Hematopoietic multipotent progenitor cell (in vitro differentiated cells): ENCODE results near the gene CALML3. TPM values are rescaled to one million over a fixed set of nuclear protein-coding genes. Genes with fewer than 3 reads are reported as not detected.
A peak's percentile ranks its signal among the peaks of the same experiment; 100 is the strongest.

Source experiments
- DNase-seq, 3 donors: peaks; one replicate each; pipeline ENCODE4 v3.0.0-alpha.2; 2011 to 2015; ENCODE audit warnings: low read depth in 2 of 3, low spot score in 2 of 3
- total RNA-seq: library from RNA; depleted of rRNA; stranded (reverse); fragments of >200 nt; gene quantifications from one replicate; pipeline ENCODE4 v1.2.3, GENCODE V29; 2012

CALML3 gene
- total RNA-seq, 1 donor, result not detected

DNA sequence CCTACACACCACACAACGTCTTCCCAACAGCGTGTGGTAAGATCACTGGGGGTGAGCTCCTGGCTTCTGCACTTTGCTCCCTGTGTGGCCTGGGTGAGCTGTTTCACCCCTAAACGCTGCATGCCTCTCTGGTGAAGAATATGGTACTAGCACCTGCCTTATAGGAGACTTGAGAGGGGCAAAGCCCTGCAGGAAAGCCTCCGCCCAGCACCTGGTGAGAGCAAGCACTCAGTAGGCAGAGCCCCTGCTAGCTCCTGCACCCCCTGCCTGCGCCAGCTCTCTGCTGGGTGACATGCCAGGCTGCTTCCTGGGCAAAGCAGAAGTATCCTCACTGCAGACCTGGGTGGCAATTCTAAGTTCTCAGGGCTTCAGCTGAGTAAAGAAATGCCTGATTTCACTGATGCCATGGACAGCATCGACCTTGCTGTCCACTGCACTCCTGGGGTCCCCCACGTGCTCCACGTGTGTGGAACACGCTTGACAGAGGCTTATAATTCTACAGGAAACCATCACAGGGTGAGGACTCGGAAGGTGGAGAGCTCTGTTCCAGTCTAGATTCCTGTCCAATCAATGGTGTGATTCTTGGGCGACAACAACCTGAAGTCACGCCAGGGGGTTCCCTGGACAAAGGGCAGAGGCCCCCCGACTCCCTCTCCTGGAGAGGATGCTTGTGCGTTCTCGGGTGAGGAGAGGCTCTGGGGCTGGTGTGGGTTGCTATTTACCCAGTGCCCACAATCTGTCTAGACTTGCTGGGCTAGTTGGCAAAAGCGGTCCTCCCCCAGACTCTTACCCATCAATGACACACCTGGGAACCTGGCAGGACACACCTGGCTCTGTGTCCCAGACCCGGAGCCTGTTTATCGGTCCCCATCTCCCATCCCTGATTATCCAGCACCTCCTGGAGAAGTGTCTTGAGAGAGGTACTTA, 20.4 kb upstream of the CALML3 start:
- peak in 1 of 3 donors; percentile 18 for DNase-seq

GRCh38 chr10:5506246-5506645, 18.5 kb upstream of the CALML3 start:
- DNase-seq, result no peak

DNA sequence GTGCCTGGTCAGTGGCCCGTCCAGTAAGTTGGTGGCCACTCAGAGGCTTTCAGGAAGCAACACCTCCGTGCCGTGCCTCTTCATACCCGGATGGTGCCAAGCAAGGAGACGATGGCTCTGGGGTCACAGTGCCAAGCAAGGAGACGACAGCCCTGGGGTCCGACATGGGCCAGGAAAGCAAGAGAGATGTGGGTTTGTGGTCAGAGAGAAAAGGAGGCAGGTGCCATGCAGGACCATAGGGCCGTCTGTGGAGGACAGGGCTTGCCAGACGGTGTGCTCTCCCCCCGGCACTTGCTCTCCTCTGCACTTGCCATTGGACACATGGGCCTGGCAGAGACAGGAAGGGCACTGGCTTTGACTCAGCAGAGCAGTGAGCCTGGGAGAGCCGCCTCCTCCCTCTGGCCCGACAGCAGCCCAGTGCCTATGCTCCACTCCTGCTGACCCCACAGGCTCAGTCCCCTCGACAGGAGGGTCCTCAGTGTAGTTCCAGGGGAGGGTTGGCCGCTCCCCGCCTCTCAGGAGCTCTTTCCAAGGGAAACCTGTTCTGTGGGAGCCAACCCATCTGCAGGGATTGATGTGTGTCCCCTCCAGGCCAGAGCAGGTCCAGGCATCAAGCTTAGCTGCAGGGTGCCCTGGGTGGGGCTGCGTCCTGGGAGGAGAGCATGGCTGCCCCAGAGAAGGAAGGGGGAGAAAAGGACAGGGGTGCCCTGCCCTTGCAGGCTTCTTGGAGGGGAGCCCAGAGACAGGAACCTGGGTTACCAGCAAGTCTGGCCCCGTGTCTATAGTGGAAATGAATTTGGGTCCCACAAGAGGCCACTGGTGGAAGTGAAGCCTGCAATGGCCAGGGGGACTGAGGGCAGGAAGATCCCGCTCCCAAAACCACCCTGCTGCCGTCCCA, 17.8 kb upstream of the CALML3 start:
- DNase-seq, result no peak

- no peak for DNase-seq
Observed at GRCh38 chr10:5507649-5508131, 17.1 kb upstream of the CALML3 start.

DNA sequence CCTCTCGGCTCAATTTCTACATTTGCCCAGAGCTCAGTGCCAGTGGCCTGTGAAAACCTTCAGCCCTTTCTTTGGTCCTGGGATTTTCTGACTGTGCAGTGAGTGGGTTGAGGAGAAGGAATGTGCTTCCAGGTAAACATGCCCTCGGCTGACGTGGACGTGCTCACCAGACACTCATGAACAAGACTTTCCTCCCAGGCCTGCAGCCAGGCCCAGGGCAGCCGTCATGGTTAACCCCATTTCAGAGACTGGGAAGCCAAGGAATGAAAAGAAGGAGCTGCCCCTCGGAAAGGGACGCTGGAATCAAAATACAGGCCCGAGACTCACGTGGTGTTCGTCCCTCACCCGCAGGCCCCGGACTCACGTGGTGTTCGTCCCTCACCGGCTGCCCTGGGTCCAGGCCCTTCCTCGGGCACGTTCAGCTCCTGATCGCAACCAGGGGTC, 16.6 kb upstream of the CALML3 start:
- no peak for DNase-seq

- no peak for DNase-seq
Observed at GRCh38 chr10:5508786-5509185, 16.0 kb upstream of the CALML3 start.

GRCh38 chr10:5509236-5509635, 15.5 kb upstream of the CALML3 start:
- no peak for DNase-seq

- DNase-seq, result no peak
Observed at GRCh38 chr10:5509691-5510090, 15.1 kb upstream of the CALML3 start.

DNA sequence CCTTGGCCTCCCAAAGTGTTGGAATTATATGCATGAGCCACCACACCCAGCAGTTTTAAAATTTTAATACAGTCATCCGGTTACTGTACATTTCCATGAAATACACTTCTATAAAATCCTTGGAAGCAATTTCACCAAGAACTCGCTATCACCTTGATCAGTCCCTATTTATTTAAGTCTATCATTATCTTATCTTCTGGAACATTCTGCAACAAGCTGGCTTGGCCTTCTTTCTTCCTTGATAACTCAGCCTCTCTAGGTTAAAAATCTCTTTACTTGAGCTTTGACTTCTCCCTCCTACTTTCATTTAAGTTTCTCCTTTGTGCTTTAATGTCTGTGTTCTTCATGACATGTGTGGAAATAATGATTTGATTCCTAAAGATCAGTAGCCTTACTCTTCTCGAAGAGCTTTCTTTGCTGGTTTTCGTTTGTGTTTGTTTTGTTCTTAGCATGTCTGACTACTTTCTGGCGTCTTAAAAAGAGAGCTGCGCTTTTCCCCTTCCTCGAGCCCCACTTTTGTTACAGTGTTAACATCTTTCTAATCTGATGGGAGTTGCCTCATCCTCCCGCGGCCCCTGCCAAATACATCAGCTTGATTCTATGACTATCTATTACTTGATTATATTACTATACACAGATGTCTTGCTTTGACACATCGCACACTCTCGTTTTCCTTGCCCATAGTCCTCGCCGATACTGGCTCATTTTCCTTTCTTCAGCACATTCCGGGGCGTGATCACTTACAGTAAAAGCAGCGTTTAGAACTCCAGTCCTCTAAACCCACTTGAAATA, 14.3 kb upstream of the CALML3 start:
- DNase-seq, result no peak

DNA sequence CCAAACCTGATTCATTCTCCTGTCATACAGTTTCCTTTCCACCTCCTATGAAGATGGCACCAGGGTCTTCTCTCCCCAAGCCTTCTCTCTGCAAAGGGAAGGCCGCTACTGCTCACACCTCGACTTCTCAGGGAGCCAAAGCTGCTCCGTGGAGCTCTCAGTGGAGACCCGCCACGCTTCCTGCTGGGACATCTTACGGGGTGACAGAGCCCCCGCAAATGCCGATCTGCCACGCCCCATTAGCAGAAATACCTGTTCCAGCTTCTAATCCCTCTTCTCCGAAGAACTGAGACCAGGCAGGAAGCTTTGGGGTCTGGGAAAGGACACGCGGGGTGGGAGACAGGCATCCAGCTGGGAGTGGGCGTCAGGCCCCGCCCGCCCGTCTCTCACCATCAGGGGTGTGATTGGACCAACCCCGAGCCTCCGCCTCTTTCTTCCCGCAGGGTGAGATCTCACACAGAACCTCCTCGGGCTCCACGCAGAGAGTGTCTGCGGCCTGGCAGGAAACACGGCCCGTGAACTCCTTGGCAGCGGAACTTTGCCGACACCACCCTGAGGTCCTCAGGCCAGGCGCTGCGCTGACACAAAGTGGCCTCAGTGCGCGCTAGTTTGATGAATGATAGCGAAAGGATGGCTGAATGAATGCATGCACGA, 13.4 kb upstream of the CALML3 start:
- no peak for DNase-seq

DNA sequence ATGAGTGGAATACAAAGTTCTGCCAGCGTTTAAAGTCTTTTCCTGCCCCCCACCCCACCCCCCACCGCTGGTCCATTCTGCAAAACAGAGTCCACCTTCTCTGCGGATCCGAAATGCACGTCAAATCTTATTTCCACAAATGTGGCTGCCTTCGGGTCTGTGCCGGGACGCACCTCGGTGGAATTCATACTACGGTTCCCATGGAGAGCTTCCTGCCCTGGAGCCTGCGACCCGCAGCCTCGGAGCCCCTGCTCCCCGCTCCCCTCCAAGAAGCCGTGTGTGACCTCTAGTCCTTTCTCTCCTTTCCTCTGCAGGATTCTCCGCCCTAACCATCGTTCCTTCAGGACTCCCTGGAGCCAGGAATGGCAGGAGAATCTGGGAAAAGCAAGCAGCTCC, 12.9 kb upstream of the CALML3 start:
- no peak for DNase-seq

- no peak for DNase-seq
Observed at GRCh38 chr10:5512331-5512730, 12.4 kb upstream of the CALML3 start.

- no peak for DNase-seq
Observed at GRCh38 chr10:5512881-5513612, 11.7 kb upstream of the CALML3 start.

DNA sequence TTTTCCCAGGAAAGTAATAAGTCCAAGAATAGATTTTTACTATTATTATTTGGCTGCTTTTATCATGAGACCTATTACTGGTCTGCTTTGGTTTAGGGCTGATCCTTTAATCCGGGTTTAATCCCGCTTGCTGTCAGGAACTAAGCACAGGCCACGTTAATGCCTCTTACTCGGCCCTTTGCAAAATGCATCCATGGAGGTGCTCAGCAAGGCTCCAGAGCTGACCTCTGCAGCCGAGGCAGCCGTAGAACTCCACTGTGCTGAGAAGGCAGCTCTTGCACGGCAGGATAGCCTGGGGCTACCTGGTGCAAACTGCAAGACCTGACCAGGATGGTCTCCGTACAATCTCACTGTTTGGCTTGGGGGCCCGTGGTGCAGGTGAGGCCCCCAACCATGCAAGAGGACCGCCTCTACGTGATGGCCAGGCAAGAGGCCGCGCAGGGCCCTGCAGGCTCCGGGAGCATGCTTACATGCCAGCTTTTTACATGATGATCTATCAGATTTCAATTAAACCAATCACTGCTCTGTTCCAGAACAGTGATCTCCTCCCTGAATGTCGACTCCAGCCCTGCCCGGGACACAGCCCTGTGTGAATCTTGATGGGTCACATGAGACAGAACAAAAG, 10.4 kb upstream of the CALML3 start:
- no peak for DNase-seq

GRCh38 chr10:5515948-5516761, 8.6 kb upstream of the CALML3 start:
- DNase-seq, result no peak

GRCh38 chr10:5517546-5517945, 7.2 kb upstream of the CALML3 start:
- no peak for DNase-seq

GRCh38 chr10:5518143-5518542, 6.6 kb upstream of the CALML3 start:
- DNase-seq, result no peak

- no peak for DNase-seq
Observed at GRCh38 chr10:5519054-5519453, 5.7 kb upstream of the CALML3 start.
